OCI-LY7 (cell line): ENCODE results near the gene DCAF11. TPM values are rescaled to one million over a fixed set of nuclear protein-coding genes. Genes with fewer than 3 reads are reported as not detected.

ENCODE experiments used
- BruUV-seq: library from RNA; stranded (reverse); fragments of 400-500 nt; replicated peaks from 2 replicates; lab custom pipeline; 2021; lab: Mats Ljungman, UMichigan
- CTCF ChIA-PET: fragments of 300-600 bp; sonication (Branson Sonifier 250); formaldehyde crosslinking; loops from one replicate; lab custom pipeline; 2022; ENCODE audit warnings: antibody characterized with exemption; ENCODE audit not compliant: unreplicated experiment; lab: Charles Lee
- POLR2A ChIA-PET: fragments of 300-600 bp; sonication (Branson Sonifier 250); formaldehyde crosslinking; loops from one replicate; lab custom pipeline; 2022; ENCODE audit warnings: antibody characterized with exemption; lab: Charles Lee
- DNase-seq: peaks from one replicate; pipeline ENCODE4 v3.0.0-alpha.2; 2015; ENCODE audit warnings: low spot score
- H2AFZ ChIP-seq: fragments of 200-600 bp; sonication (generic), shearing (Covaris generic); 2 replicates; pipeline ENCODE4 v1.6.1; 2014; ENCODE audit warnings: mild to moderate bottlenecking, antibody characterized with exemption, low read length, moderate library complexity
- H3K27ac ChIP-seq: fragments of 200-600 bp; sonication (generic); 2 replicates; pipeline ENCODE4 v1.5.1; 2014; ENCODE audit warnings: mixed run types, low read depth, mild to moderate bottlenecking, moderate library complexity, low read length, inconsistent platforms; ENCODE audit not compliant: poor library complexity, severe bottlenecking
- H3K36me3 ChIP-seq: fragments of 200-600 bp; sonication (generic); 2 replicates; pipeline ENCODE4 v1.6.1; 2014; ENCODE audit warnings: mild to moderate bottlenecking, antibody characterized with exemption, low read length, moderate library complexity, mixed read lengths; ENCODE audit not compliant: insufficient read depth
- H3K4me1 ChIP-seq: fragments of 200-600 bp; sonication (generic); 2 replicates; pipeline ENCODE4 v1.5.1; 2014; ENCODE audit warnings: mild to moderate bottlenecking, low read length; ENCODE audit not compliant: insufficient read depth, poor library complexity, severe bottlenecking
- H3K4me2 ChIP-seq: fragments of 200-600 bp; sonication (generic); 2 replicates; pipeline ENCODE4 v1.6.1; 2014; ENCODE audit warnings: mild to moderate bottlenecking, low read length
- H3K4me3 ChIP-seq: fragments of 200-600 bp; sonication (generic); 2 replicates; pipeline ENCODE4 v1.5.1; 2014; ENCODE audit warnings: mild to moderate bottlenecking, low read depth, low read length; ENCODE audit not compliant: poor library complexity, severe bottlenecking
- H3K79me2 ChIP-seq: fragments of 200-600 bp; sonication (generic); 2 replicates; pipeline ENCODE4 v1.6.1; 2016; ENCODE audit warnings: low read depth, mild to moderate bottlenecking, low read length, moderate library complexity, mixed read lengths; ENCODE audit not compliant: insufficient read depth
- H3K9me2 ChIP-seq: fragments of 200-600 bp; sonication (generic); 2 replicates; pipeline ENCODE4 v1.6.1; 2016; ENCODE audit warnings: mild to moderate bottlenecking, low read length, mixed read lengths; ENCODE audit not compliant: insufficient read depth
- H3K9me3 ChIP-seq: fragments of 200-600 bp; sonication (generic); 2 replicates; pipeline ENCODE4 v1.6.1; 2014; ENCODE audit warnings: mild to moderate bottlenecking, mixed run types, low read length, mixed read lengths
- H4K20me1 ChIP-seq: fragments of 200-600 bp; sonication (generic); 2 replicates; pipeline ENCODE4 v1.6.1; 2014; ENCODE audit warnings: mild to moderate bottlenecking, antibody characterized with exemption, low read length, moderate library complexity, mixed read lengths; ENCODE audit not compliant: insufficient read depth
- EZH2phosphoT487 ChIP-seq: fragments of 200-600 bp; sonication (generic); IDR thresholded peaks from 2 replicates; pipeline ENCODE4 v1.6.1; 2018; ENCODE audit warnings: low read depth, borderline replicate concordance, mild to moderate bottlenecking, mixed run types, antibody characterized with exemption, low read length, moderate library complexity, mixed read lengths
- intact Hi-C: fragments of 100-400 bp; cut with micrococcal nuclease; formaldehyde crosslinking; loops from one replicate; pipeline ENCODE4 v1.10.0; 2022; ENCODE audit not compliant: unreplicated experiment
- total RNA-seq, 2 experiments: library from RNA; depleted of rRNA in 1 of 2; stranded (reverse); fragments of >200 nt in 1 of 2; shearing (Covaris generic) in 1 of 2; gene quantifications; 2 replicates each; pipeline ENCODE4 v1.2.3, GENCODE V29; 2014 to 2022
- TF ChIP-seq, protein P1 (sequence below): fragments of 200-600 bp; sonication (generic); conservative IDR thresholded peaks from 2 replicates; pipeline ENCODE4 v1.5.1; 2014; ENCODE audit warnings: mild to moderate bottlenecking, antibody characterized with exemption, low read length, moderate library complexity, mixed read lengths

The DCAF11 gene
- total RNA-seq, 2 experiments from 2014 or later = 63.6 to 75.5 TPM

DNA sequence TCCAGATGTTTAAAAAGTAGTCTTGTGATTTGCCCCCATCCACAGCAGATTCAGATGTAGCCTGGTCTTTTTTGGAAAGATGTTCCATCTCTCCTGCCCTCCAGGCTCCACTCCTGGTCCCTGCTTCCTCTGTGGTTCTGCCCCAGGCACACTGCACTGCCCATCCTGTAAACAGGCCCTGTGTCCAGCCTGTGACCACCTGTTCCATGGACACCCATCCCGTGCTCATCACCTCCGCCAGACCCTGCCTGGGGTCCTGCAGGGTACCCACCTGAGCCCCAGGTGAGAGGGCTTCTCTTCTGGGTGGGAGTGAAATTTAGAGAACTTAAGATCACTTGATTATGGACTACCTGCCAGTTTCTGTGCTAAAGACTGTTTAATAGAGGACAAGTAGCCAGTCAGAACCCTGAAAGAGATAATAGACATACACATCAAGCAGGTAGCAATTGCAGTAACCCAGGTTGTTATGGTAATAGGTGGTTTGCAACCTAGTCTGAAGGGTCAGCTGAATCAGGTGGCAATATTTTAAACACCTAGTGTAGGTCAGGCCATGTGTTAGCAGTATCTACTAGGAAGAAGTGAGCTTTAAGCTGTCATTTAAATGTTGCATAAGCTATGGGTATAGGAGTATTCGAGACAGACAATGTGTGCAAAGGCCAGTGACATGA, 34.9 kb downstream of the DCAF11 start:
- TF ChIP-seq EZH2phosphoT487 = no peak
- TF ChIP-seq, protein P1, sequence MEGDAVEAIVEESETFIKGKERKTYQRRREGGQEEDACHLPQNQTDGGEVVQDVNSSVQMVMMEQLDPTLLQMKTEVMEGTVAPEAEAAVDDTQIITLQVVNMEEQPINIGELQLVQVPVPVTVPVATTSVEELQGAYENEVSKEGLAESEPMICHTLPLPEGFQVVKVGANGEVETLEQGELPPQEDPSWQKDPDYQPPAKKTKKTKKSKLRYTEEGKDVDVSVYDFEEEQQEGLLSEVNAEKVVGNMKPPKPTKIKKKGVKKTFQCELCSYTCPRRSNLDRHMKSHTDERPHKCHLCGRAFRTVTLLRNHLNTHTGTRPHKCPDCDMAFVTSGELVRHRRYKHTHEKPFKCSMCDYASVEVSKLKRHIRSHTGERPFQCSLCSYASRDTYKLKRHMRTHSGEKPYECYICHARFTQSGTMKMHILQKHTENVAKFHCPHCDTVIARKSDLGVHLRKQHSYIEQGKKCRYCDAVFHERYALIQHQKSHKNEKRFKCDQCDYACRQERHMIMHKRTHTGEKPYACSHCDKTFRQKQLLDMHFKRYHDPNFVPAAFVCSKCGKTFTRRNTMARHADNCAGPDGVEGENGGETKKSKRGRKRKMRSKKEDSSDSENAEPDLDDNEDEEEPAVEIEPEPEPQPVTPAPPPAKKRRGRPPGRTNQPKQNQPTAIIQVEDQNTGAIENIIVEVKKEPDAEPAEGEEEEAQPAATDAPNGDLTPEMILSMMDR = no peak
- no peak for DNase-seq
- ChIA-PET CTCF (interaction anchor here (1.1 kb wide), 1 partner anchor 12 kb away, joined by 4 read pairs; the partner anchor contains the start of gene IRF9), POLR2A (interaction anchor here (1.1 to 3.9 kb wide), 2 partner anchors 54 to 55 kb away, joined by 3 to 20 read pairs; partner anchors contain the start of gene PCK2)
- H3K79me2 ChIP-seq = peaks cover 19% of the 10 kb centered on the region; the same call in 1 of the 2 replicates
- H3K9me3 ChIP-seq = no peaks in the 10 kb centered on the region
- peaks cover 17% of the 10 kb centered on the region for H3K4me1 ChIP-seq
- H3K9me2 ChIP-seq = no peaks in the 10 kb centered on the region
- no TSS peak for BruUV-seq
- no peak overlapping the region for H3K27ac ChIP-seq
- no peaks in the 10 kb centered on the region for H4K20me1 ChIP-seq
- intact Hi-C loops = loop anchor here (10.0 kb wide), 1 partner anchor 845 kb away; the partner anchor contains the start of genes BCL2L2 and PPP1R3E
- no peak overlapping the region for H2AFZ ChIP-seq
- H3K4me3 ChIP-seq = no peak overlapping the region
- H3K4me2 ChIP-seq = no peak overlapping the region
- H3K36me3 ChIP-seq = peaks cover 49% of the 10 kb centered on the region

DNA sequence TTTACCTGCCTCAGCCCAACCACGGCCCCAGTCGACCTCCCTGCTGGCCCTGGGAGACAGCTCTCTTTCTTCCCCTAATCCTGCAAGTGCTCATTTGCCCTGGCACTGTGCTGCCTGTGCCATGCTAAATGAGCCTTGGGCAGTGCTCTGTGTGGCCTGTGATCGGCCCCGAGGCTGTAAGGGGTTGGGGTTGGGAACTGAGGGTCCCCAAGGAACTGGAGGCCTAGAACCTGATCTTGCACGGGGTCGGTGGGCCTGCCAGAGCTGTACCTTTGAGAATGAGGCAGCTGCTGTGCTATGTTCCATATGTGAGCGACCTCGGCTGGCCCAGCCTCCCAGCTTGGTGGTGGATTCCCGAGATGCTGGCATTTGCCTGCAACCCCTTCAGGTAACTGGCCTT, 35.5 kb downstream of the DCAF11 start:
- H3K4me2 ChIP-seq = no peak overlapping the region
- no peaks in the 10 kb centered on the region for H3K9me3 ChIP-seq
- peaks cover 19% of the 10 kb centered on the region; the same call in 1 of the 2 replicates for H3K79me2 ChIP-seq
- intact Hi-C loops = no loop called here
- TF ChIP-seq EZH2phosphoT487 = no peak
- TF ChIP-seq, protein P1 = no peak
- ChIA-PET CTCF (interaction anchor here (2.2 kb wide), 1 partner anchor 11 kb away, joined by 6 read pairs; the partner anchor contains the start of gene IRF9), POLR2A (interaction anchor here (1.1 kb wide), 1 partner anchor 55 kb away, joined by 3 read pairs; no protein-coding TSS in a partner anchor)
- BruUV-seq = no TSS peak
- no peak overlapping the region for H3K27ac ChIP-seq
- no peaks in the 10 kb centered on the region for H4K20me1 ChIP-seq
- H3K4me3 ChIP-seq = no peak overlapping the region
- H2AFZ ChIP-seq = no peak overlapping the region
- DNase-seq = no peak
- H3K36me3 ChIP-seq = peaks cover 49% of the 10 kb centered on the region
- H3K4me1 ChIP-seq = peaks cover 16% of the 10 kb centered on the region
- no peaks in the 10 kb centered on the region for H3K9me2 ChIP-seq

DNA sequence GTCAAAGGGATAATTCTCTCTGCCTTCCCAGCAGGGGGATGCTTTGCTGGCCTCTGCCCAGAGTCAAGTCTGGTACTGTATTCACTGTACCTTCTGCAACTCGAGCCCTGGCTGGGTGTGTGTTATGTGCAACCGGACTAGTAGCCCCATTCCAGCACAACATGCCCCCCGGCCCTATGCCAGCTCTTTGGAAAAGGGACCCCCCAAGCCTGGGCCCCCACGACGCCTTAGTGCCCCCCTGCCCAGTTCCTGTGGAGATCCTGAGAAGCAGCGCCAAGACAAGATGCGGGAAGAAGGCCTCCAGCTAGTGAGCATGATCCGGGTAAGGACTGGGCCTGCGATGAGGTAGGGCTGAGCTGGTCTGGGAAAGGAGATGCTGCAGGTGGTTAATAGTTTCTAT, 36.0 kb downstream of the DCAF11 start:
- intact Hi-C loops = no loop called here
- H3K27ac ChIP-seq = no peak overlapping the region
- BruUV-seq = no TSS peak
- peaks cover 14% of the 10 kb centered on the region; the same call in 1 of the 2 replicates for H3K79me2 ChIP-seq
- peaks cover 11% of the 10 kb centered on the region for H3K4me1 ChIP-seq
- CTCF ChIA-PET = interaction anchor here (2.2 kb wide), 1 partner anchor 11 kb away, joined by 6 read pairs; the partner anchor contains the start of gene IRF9
- no peak for DNase-seq
- no peaks in the 10 kb centered on the region for H3K9me2 ChIP-seq
- POLR2A ChIA-PET = interaction anchor here (0.6 to 1.1 kb wide), 2 partner anchors 55 to 829 kb away, joined by 3 to 4 read pairs; partner anchors contain the start of gene PABPN1
- H2AFZ ChIP-seq = no peak overlapping the region
- H3K36me3 ChIP-seq = peaks cover 51% of the 10 kb centered on the region
- no peak overlapping the region for H3K4me3 ChIP-seq
- no peak overlapping the region for H3K4me2 ChIP-seq
- no peak for TF ChIP-seq EZH2phosphoT487
- TF ChIP-seq, protein P1 = no peak
- H4K20me1 ChIP-seq = no peaks in the 10 kb centered on the region
- no peaks in the 10 kb centered on the region for H3K9me3 ChIP-seq
